GM12891 (cell line): Measurements from ENCODE around the gene PDYN.

Experiments
- DNase-seq: peaks from one replicate; pipeline ENCODE4 v3.0.0; 2011; ENCODE audit warnings: low spot score; ENCODE audit not compliant: insufficient read length
- FAIRE-seq: peaks from 2 replicates; lab custom pipeline; 2011; peaks lifted over from hg19 to GRCh38; lab: Jason Lieb, UNC
- PAX5 ChIP-seq: IDR thresholded peaks from 2 replicates; pipeline ENCODE4 v1.6.1; 2011; ENCODE audit warnings: low read length, moderate library complexity, mild to moderate bottlenecking; ENCODE audit not compliant: insufficient read depth, severe bottlenecking
- POLR2A ChIP-seq: IDR thresholded peaks from 2 replicates; pipeline ENCODE4 v1.6.1; 2011; ENCODE audit warnings: low read depth, low read length, control low read depth
- POLR2AphosphoS5 ChIP-seq: IDR thresholded peaks from 2 replicates; pipeline ENCODE4 v1.6.1; 2011; ENCODE audit warnings: low read depth, low read length, control low read depth
- POU2F2 ChIP-seq: IDR thresholded peaks from 2 replicates; pipeline ENCODE4 v1.6.1; 2011; ENCODE audit warnings: low read depth, mild to moderate bottlenecking, control low read depth, low read length, moderate library complexity
- SPI1 ChIP-seq: IDR thresholded peaks from 2 replicates; pipeline ENCODE4 v1.6.1; 2011; ENCODE audit warnings: low read depth, low read length, control low read depth
- TAF1 ChIP-seq: IDR thresholded peaks from 2 replicates; pipeline ENCODE4 v1.6.1; 2011; ENCODE audit warnings: low read depth, low read length, control low read depth

Gene PDYN

GRCh38 chr20:2006452-2007361 is 12.8 kb upstream of the PDYN start:
- TF ChIP-seq POLR2A (no peak), POU2F2 (peak; percentile 30; the same call in 1 of the 2 replicates)
- peak; percentile 35 for FAIRE-seq
- DNase-seq = no peak

GRCh38 chr20:2005831-2006426 is 12.1 kb upstream of the PDYN start:
- FAIRE-seq = peak; percentile 56
- DNase-seq = no peak
- no peak for TF ChIP-seq PAX5
- no peak for TF ChIP-seq POU2F2
- TF ChIP-seq SPI1 = no peak
- no peak for TF ChIP-seq POLR2AphosphoS5
- no peak for TF ChIP-seq TAF1
- no peak for TF ChIP-seq POLR2A

GRCh38 chr20:2005359-2005758 is 11.5 kb upstream of the PDYN start:
- DNase-seq (no peak), FAIRE-seq (no peak)
- no peak for TF ChIP-seq POLR2AphosphoS5
- TF ChIP-seq POLR2A = no peak
- no peak for TF ChIP-seq POU2F2
- TF ChIP-seq PAX5 = no peak
- no peak for TF ChIP-seq TAF1
- no peak for TF ChIP-seq SPI1

- FAIRE-seq (no peak), DNase-seq (no peak)
- TF ChIP-seq TAF1 = no peak
- TF ChIP-seq SPI1 = no peak
- TF ChIP-seq POLR2A = no peak
- TF ChIP-seq PAX5 = no peak
- no peak for TF ChIP-seq POU2F2
- no peak for TF ChIP-seq POLR2AphosphoS5
These were observed 10.3 kb upstream of the PDYN start for GRCh38 chr20:2004171-2004570.

GRCh38 chr20:2002365-2002764 is 8.5 kb upstream of the PDYN start:
- FAIRE-seq = no peak
- TF ChIP-seq SPI1 (no peak), POLR2A (no peak), POLR2AphosphoS5 (no peak), POU2F2 (no peak), TAF1 (no peak), PAX5 (no peak)
- no peak for DNase-seq

GRCh38 chr20:2001119-2001518 is 7.3 kb upstream of the PDYN start:
- no peak for FAIRE-seq
- TF ChIP-seq POLR2AphosphoS5 = no peak
- no peak for TF ChIP-seq POLR2A
- TF ChIP-seq POU2F2 = no peak
- TF ChIP-seq PAX5 = no peak
- TF ChIP-seq SPI1 = no peak
- TF ChIP-seq TAF1 = no peak

GRCh38 chr20:2000285-2000684 is 6.4 kb upstream of the PDYN start:
- TF ChIP-seq POLR2A (no peak), POLR2AphosphoS5 (no peak), PAX5 (no peak), TAF1 (no peak), POU2F2 (no peak)
- DNase-seq = no peak
- no peak for FAIRE-seq

More at GRCh38 chr20:2001119-2001518, 7.3 kb upstream of the PDYN start:
- DNase-seq = no peak

GRCh38 chr20:1998715-1999114 is 4.9 kb upstream of the PDYN start:
- FAIRE-seq (no peak), DNase-seq (no peak)
- no peak for TF ChIP-seq SPI1

GRCh38 chr20:1998193-1998520 is 4.3 kb upstream of the PDYN start:
- DNase-seq (no peak), FAIRE-seq (no peak)
- TF ChIP-seq POLR2A = no peak
- no peak for TF ChIP-seq TAF1
- no peak for TF ChIP-seq POLR2AphosphoS5
- no peak for TF ChIP-seq SPI1
- no peak for TF ChIP-seq POU2F2
- no peak for TF ChIP-seq PAX5
